HepG2 (cell line): ENCODE data around the gene PLCG1. TPM values are rescaled to one million over a fixed set of nuclear protein-coding genes. Genes with fewer than 3 reads are reported as not detected.
A peak's percentile ranks its signal among the peaks of the same experiment; 100 is the strongest.

Experiments used
- CC2D1A ChIP-seq: sonication (generic); formaldehyde crosslinking; IDR thresholded peaks from 2 replicates; pipeline ENCODE4 v1.8.1; 2023; ENCODE audit warnings: mild to moderate bottlenecking, missing genetic modification reagents
- FLYWCH1 ChIP-seq: sonication (generic); formaldehyde crosslinking; IDR thresholded peaks from 2 replicates; pipeline ENCODE4 v1.8.1; 2023; ENCODE audit warnings: mild to moderate bottlenecking, missing genetic modification reagents
- FOXO4 ChIP-seq: sonication (generic); formaldehyde crosslinking; conservative IDR thresholded peaks from 2 replicates; pipeline ENCODE4 v1.8.1; 2023; ENCODE audit warnings: missing genetic modification reagents
- HNF4A ChIP-seq: sonication (generic); formaldehyde crosslinking; IDR thresholded peaks from 2 replicates; pipeline ENCODE4 v1.4.0; 2020; ENCODE audit warnings: missing genetic modification reagents
- JUND ChIP-seq: sonication (generic); formaldehyde crosslinking; IDR thresholded peaks from 2 replicates; pipeline ENCODE4 v1.8.0; 2022; ENCODE audit warnings: mild to moderate bottlenecking, missing genetic modification reagents
- KLF12 ChIP-seq: sonication (generic); formaldehyde crosslinking; IDR thresholded peaks from 2 replicates; pipeline ENCODE4 v1.4.0; 2020; ENCODE audit warnings: missing genetic modification reagents, borderline replicate concordance
- SRF ChIP-seq: IDR thresholded peaks from 2 replicates; pipeline ENCODE4 v1.6.1; 2011; ENCODE audit warnings: mild to moderate bottlenecking, low read depth, low read length, moderate library complexity
- TAF1 ChIP-seq: sonication (generic); formaldehyde crosslinking; IDR thresholded peaks from 2 replicates; pipeline ENCODE4 v1.4.0; 2020; ENCODE audit warnings: missing genetic modification reagents
- ZFP91 ChIP-seq: sonication (generic); formaldehyde crosslinking; IDR thresholded peaks from 2 replicates; pipeline ENCODE4 v1.9.0; 2022; ENCODE audit warnings: missing genetic modification reagents, mild to moderate bottlenecking, borderline replicate concordance
- ZFX ChIP-seq: sonication (generic); formaldehyde crosslinking; IDR thresholded peaks from 2 replicates; pipeline ENCODE4 v1.4.0; 2020; ENCODE audit warnings: mild to moderate bottlenecking, low read depth, missing genetic modification reagents, moderate library complexity
- ZNF142 ChIP-seq: sonication (generic); formaldehyde crosslinking; IDR thresholded peaks from 2 replicates; pipeline ENCODE4 v1.4.0; 2020; ENCODE audit warnings: missing genetic modification reagents
- ZNF34 ChIP-seq: sonication (generic); formaldehyde crosslinking; IDR thresholded peaks from 2 replicates; pipeline ENCODE4 v1.4.0; 2020; ENCODE audit warnings: mild to moderate bottlenecking, missing genetic modification reagents, borderline replicate concordance
- ZNF563 ChIP-seq: sonication (generic); formaldehyde crosslinking; IDR thresholded peaks from 2 replicates; pipeline ENCODE4 v1.8.0; 2022; ENCODE audit warnings: mild to moderate bottlenecking, moderate library complexity, missing genetic modification reagents
- polyA plus RNA-seq, 8 experiments: library from polyadenylated mRNA; depleted of rRNA in 3 of 8; stranded (reverse) in 7 of 8; unstranded in 1 of 8; fragments of >200 nt; fragmentation: Illumina TruSeq in 4 of 8; extraction: Trizol in 4 of 8; gene quantifications; 2 replicates each; pipeline versions ENCODE4 v1.2.1 to v1.2.3, GENCODE V29; 2011 to 2016; ENCODE audit warnings: low read depth in 4 of 8, missing spikeins in 1 of 8, mixed read lengths in 1 of 8; ENCODE audit not compliant: insufficient read depth in 1 of 8
- total RNA-seq, 5 experiments: library from RNA; depleted of rRNA; stranded (reverse); fragments of >200 nt; fragmentation: Illumina TruSeq; extraction: Trizol; gene quantifications; 2 replicates each; pipeline ENCODE4 v1.2.3, GENCODE V29; 2016; ENCODE audit warnings: low read depth in 1 of 5
- TF ChIP-seq, protein P1 (sequence below): sonication (generic); formaldehyde crosslinking; IDR thresholded peaks from 2 replicates; pipeline ENCODE4 v1.4.0; 2020; ENCODE audit warnings: mild to moderate bottlenecking, missing genetic modification reagents

Gene PLCG1
- total and polyA plus RNA-seq, 2 of the 13 experiments (the other 11 are each of a cell fraction or from before 2014, with no cell fraction given): 85.3 to 158 TPM

DNA sequence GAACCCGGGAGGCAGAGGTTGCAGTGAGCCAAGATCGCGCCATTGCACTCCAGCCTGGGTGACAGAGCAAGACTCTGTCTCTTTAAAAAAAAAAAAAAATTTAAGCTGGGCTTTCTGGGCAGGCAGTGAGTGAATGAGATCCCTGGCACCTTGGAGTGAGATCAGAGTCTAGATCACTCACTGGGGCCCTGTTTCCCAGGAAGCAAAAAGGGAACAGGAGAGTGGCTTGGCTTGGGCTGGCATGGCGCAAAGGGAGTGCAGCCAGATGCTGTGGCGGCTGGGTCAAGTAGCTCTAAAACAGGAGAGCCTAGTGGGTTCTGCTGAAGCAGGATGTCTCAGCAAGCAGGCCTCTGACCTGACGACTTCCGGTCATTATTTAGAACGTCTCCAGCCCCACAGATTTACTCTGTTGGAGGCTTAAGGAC is 10.4 kb downstream of the PLCG1 start (continued):
- TF ChIP-seq, protein P1, sequence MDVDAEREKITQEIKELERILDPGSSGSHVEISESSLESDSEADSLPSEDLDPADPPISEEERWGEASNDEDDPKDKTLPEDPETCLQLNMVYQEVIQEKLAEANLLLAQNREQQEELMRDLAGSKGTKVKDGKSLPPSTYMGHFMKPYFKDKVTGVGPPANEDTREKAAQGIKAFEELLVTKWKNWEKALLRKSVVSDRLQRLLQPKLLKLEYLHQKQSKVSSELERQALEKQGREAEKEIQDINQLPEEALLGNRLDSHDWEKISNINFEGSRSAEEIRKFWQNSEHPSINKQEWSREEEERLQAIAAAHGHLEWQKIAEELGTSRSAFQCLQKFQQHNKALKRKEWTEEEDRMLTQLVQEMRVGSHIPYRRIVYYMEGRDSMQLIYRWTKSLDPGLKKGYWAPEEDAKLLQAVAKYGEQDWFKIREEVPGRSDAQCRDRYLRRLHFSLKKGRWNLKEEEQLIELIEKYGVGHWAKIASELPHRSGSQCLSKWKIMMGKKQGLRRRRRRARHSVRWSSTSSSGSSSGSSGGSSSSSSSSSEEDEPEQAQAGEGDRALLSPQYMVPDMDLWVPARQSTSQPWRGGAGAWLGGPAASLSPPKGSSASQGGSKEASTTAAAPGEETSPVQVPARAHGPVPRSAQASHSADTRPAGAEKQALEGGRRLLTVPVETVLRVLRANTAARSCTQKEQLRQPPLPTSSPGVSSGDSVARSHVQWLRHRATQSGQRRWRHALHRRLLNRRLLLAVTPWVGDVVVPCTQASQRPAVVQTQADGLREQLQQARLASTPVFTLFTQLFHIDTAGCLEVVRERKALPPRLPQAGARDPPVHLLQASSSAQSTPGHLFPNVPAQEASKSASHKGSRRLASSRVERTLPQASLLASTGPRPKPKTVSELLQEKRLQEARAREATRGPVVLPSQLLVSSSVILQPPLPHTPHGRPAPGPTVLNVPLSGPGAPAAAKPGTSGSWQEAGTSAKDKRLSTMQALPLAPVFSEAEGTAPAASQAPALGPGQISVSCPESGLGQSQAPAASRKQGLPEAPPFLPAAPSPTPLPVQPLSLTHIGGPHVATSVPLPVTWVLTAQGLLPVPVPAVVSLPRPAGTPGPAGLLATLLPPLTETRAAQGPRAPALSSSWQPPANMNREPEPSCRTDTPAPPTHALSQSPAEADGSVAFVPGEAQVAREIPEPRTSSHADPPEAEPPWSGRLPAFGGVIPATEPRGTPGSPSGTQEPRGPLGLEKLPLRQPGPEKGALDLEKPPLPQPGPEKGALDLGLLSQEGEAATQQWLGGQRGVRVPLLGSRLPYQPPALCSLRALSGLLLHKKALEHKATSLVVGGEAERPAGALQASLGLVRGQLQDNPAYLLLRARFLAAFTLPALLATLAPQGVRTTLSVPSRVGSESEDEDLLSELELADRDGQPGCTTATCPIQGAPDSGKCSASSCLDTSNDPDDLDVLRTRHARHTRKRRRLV (CRISPR knock-in tag): no peak
- TF ChIP-seq FOXO4 (no peak), ZNF563 (CRISPR knock-in tag) (no peak), ZNF142 (0 out of 2 replicates have a peak, but pooled peaks have one; percentile 57), SRF (no peak), ZFP91 (CRISPR knock-in tag) (peak; percentile 97), TAF1 (CRISPR knock-in tag) (no peak), HNF4A (CRISPR knock-in tag) (peak; percentile 41; the same call in 1 of the 2 replicates), CC2D1A (no peak), ZNF34 (CRISPR knock-in tag) (no peak), ZFX (CRISPR knock-in tag) (no peak), JUND (CRISPR knock-in tag) (no peak), FLYWCH1 (CRISPR knock-in tag) (no peak), KLF12 (CRISPR knock-in tag) (no peak)
